Mesenchymal stem cell (in vitro differentiated cells and primary cell): ENCODE results near the gene UQCRQ.

Experiments
- DNase-seq: peaks from one replicate; pipeline ENCODE4 v3.0.0-alpha.2; 2013
- H2AFZ ChIP-seq: one replicate; pipeline ENCODE4 v1.6.1; 2013; ENCODE audit warnings: low read depth, mild to moderate bottlenecking, control low read depth, inconsistent platforms, low read length, moderate library complexity
- H2AK5ac ChIP-seq: 2 replicates; pipeline ENCODE4 v1.6.1; 2013; ENCODE audit warnings: low read length, moderate library complexity, mild to moderate bottlenecking, inconsistent platforms; ENCODE audit not compliant: severe bottlenecking
- H2BK120ac ChIP-seq: one replicate; pipeline ENCODE4 v1.6.1; 2013; ENCODE audit warnings: low read depth, mild to moderate bottlenecking, inconsistent platforms, low read length, moderate library complexity
- H2BK12ac ChIP-seq, 2 experiments: one replicate each; pipeline ENCODE4 v1.6.1; 2013; ENCODE audit warnings: inconsistent platforms in 2 of 2, low read length in 2 of 2, mild to moderate bottlenecking in 2 of 2, moderate library complexity in 2 of 2, control low read depth in 1 of 2
- H2BK15ac ChIP-seq: one replicate; pipeline ENCODE4 v1.6.1; 2013; ENCODE audit warnings: mild to moderate bottlenecking, low read depth, inconsistent platforms; ENCODE audit not compliant: poor library complexity, severe bottlenecking
- H2BK5ac ChIP-seq: 2 replicates; pipeline ENCODE4 v1.6.1; 2013; ENCODE audit warnings: low read depth, mild to moderate bottlenecking, low read length, control low read depth, inconsistent platforms; ENCODE audit not compliant: poor library complexity, severe bottlenecking
- H3K14ac ChIP-seq, 2 experiments: one replicate each; pipeline ENCODE4 v1.6.1; 2013; ENCODE audit warnings: inconsistent platforms in 2 of 2, low read length in 2 of 2, control low read depth in 1 of 2, mild to moderate bottlenecking in 1 of 2, moderate library complexity in 1 of 2
- H3K18ac ChIP-seq, 2 experiments: one replicate each; pipeline ENCODE4 v1.6.1; 2013; ENCODE audit warnings: inconsistent platforms in 2 of 2, low read length in 2 of 2, control low read depth in 1 of 2, low read depth in 1 of 2, mild to moderate bottlenecking in 1 of 2
- H3K23ac ChIP-seq, 2 experiments: one replicate each; pipeline ENCODE4 v1.6.1; 2013; ENCODE audit warnings: inconsistent platforms in 2 of 2, low read length in 2 of 2, mild to moderate bottlenecking in 2 of 2, moderate library complexity in 2 of 2, control low read depth in 1 of 2
- H3K27ac ChIP-seq: 2 replicates; pipeline ENCODE4 v1.5.1; 2013; ENCODE audit warnings: mild to moderate bottlenecking, moderate library complexity, low read length, control low read depth, inconsistent platforms; ENCODE audit not compliant: poor library complexity, severe bottlenecking
- H3K27me3 ChIP-seq, 2 experiments: 2 replicates each; pipeline versions ENCODE4 v1.6.1 to v1.7.0; 2013; ENCODE audit warnings: low read length in 2 of 2, mild to moderate bottlenecking in 2 of 2, moderate library complexity in 2 of 2, control low read depth in 1 of 2, inconsistent platforms in 1 of 2; ENCODE audit not compliant: control insufficient read depth in 1 of 2, insufficient read depth in 1 of 2
- H3K36me3 ChIP-seq, 2 experiments: 2 replicates each; pipeline versions ENCODE4 v1.6.1 to v1.7.0; 2013; ENCODE audit warnings: low read length in 2 of 2, control low read depth in 1 of 2, inconsistent platforms in 1 of 2, low read depth in 1 of 2, mild to moderate bottlenecking in 1 of 2; ENCODE audit not compliant: insufficient read depth in 2 of 2, control insufficient read depth in 1 of 2
- H3K4ac ChIP-seq, 2 experiments: one replicate each; pipeline ENCODE4 v1.6.1; 2013; ENCODE audit warnings: inconsistent platforms in 2 of 2, low read length in 2 of 2, mild to moderate bottlenecking in 2 of 2, moderate library complexity in 2 of 2, control low read depth in 1 of 2, low read depth in 1 of 2
- H3K4me1 ChIP-seq: 2 replicates; pipeline ENCODE4 v1.6.1; 2013; ENCODE audit warnings: low read depth, low read length, control low read depth; ENCODE audit not compliant: control insufficient read depth, insufficient read depth
- H3K4me2 ChIP-seq: 2 replicates; pipeline ENCODE4 v1.6.1; 2013; ENCODE audit warnings: low read length, mild to moderate bottlenecking, inconsistent platforms; ENCODE audit not compliant: poor library complexity, severe bottlenecking
- H3K4me3 ChIP-seq, 2 experiments: 2 replicates each; pipeline versions ENCODE4 v1.5.1 to v1.7.0; 2013; ENCODE audit warnings: low read length in 2 of 2, mild to moderate bottlenecking in 2 of 2, control low read depth in 1 of 2, low read depth in 1 of 2; ENCODE audit not compliant: insufficient read depth in 1 of 2
- H3K79me1 ChIP-seq: replicated peaks from 2 replicates; pipeline ENCODE4 v1.6.1; 2013; ENCODE audit warnings: mild to moderate bottlenecking, control low read depth, low read length, inconsistent platforms; ENCODE audit not compliant: poor library complexity, severe bottlenecking
- H3K9ac ChIP-seq: 2 replicates; pipeline ENCODE4 v1.7.0; 2013; ENCODE audit warnings: mild to moderate bottlenecking, low read length, moderate library complexity
- H3K9me3 ChIP-seq: 2 replicates; pipeline ENCODE4 v1.7.0; 2013; ENCODE audit warnings: mild to moderate bottlenecking, low read length; ENCODE audit not compliant: control insufficient read depth
- H4K8ac ChIP-seq: one replicate; pipeline ENCODE4 v1.6.1; 2013; ENCODE audit warnings: inconsistent platforms, mild to moderate bottlenecking, low read length, moderate library complexity
- H4K91ac ChIP-seq: one replicate; pipeline ENCODE4 v1.6.1; 2013; ENCODE audit warnings: mild to moderate bottlenecking, low read length, inconsistent platforms
- WGBS: methylation state at CpG from one replicate; pipeline ENCODE4 v1.1.7; 2013; ENCODE audit warnings: mixed read lengths; 5-methylcytosine and 5-hydroxymethylcytosine counted together

Gene UQCRQ

GRCh38 chr5:132827943-132828673 is 38.3 kb upstream of the UQCRQ start:
- H4K8ac ChIP-seq = no peak overlapping the region
- H2BK15ac ChIP-seq = no peak overlapping the region
- no peaks in the 10 kb centered on the region for H3K9me3 ChIP-seq
- no peak overlapping the region for H3K23ac ChIP-seq
- peaks cover 11 to 14% of the 10 kb centered on the region in 2 experiments for H3K36me3 ChIP-seq
- peaks cover 18% of the 10 kb centered on the region for H3K4me1 ChIP-seq
- no peak overlapping the region for H4K91ac ChIP-seq
- H3K9ac ChIP-seq = no peak overlapping the region
- H2BK5ac ChIP-seq = no peak overlapping the region
- H2AFZ ChIP-seq = no peak overlapping the region
- WGBS = 76% methylated on average over 4 of the region's 4 CpGs
- H3K14ac ChIP-seq = no peak overlapping the region
- H3K4me2 ChIP-seq = no peak overlapping the region
- no peak overlapping the region for H3K4ac ChIP-seq
- H2AK5ac ChIP-seq = no peak overlapping the region
- H3K27me3 ChIP-seq = no peaks in the 10 kb centered on the region
- H3K27ac ChIP-seq = no peak overlapping the region
- peaks cover 7% of the 10 kb centered on the region for H3K79me1 ChIP-seq
- H2BK120ac ChIP-seq = no peak overlapping the region
- no peak for DNase-seq
- H3K4me3 ChIP-seq = no peak overlapping the region
- H3K18ac ChIP-seq = no peak overlapping the region
- H2BK12ac ChIP-seq = no peak overlapping the region

- no peak overlapping the region for H2BK15ac ChIP-seq
- H3K79me1 ChIP-seq = peaks cover 7% of the 10 kb centered on the region
- no peak overlapping the region for H3K4me2 ChIP-seq
- H3K27me3 ChIP-seq = no peaks in the 10 kb centered on the region
- no peak overlapping the region for H4K91ac ChIP-seq
- no peak overlapping the region for H3K4ac ChIP-seq
- H3K9ac ChIP-seq = peak overlapping the region; percentile 84
- H3K36me3 ChIP-seq = peaks cover 10 to 14% of the 10 kb centered on the region in 2 experiments
- no peak overlapping the region for H3K23ac ChIP-seq
- no peak overlapping the region for H2AK5ac ChIP-seq
- no peak overlapping the region for H2AFZ ChIP-seq
- peak overlapping the region; percentile 19 for H4K8ac ChIP-seq
- peaks cover 13% of the 10 kb centered on the region for H3K4me1 ChIP-seq
- no peak for DNase-seq
- H3K18ac ChIP-seq = no peak overlapping the region
- WGBS = 85% methylated on average over 4 of the region's 4 CpGs
- H3K9me3 ChIP-seq = no peaks in the 10 kb centered on the region
- no peak overlapping the region for H2BK120ac ChIP-seq
- no peak overlapping the region for H2BK5ac ChIP-seq
- no peak overlapping the region for H3K14ac ChIP-seq
- no peak overlapping the region for H3K27ac ChIP-seq
- H3K4me3 ChIP-seq = peak overlapping the region in 1 of 2 experiments; percentile 81
- no peak overlapping the region for H2BK12ac ChIP-seq
Measured at GRCh38 chr5:132828846-132829494, 37.5 kb upstream of the UQCRQ start.

- H3K27me3 ChIP-seq = no peaks in the 10 kb centered on the region
- peaks cover 13% of the 10 kb centered on the region for H3K4me1 ChIP-seq
- peak overlapping the region; percentile 52 for H2BK15ac ChIP-seq
- peak overlapping the region; percentile 80 for H3K4me2 ChIP-seq
- H3K4me3 ChIP-seq = peak overlapping the region; percentile 78 to 81
- no peak overlapping the region for H2BK5ac ChIP-seq
- peak overlapping the region in 1 of 2 experiments; percentile 65 for H3K23ac ChIP-seq
- H3K9ac ChIP-seq = peak overlapping the region; percentile 84
- H2BK12ac ChIP-seq = peak overlapping the region in 1 of 2 experiments; percentile 81
- H3K27ac ChIP-seq = no peak overlapping the region
- H2BK120ac ChIP-seq = peak overlapping the region; percentile 61
- peak overlapping the region; percentile 32 for H4K91ac ChIP-seq
- H3K79me1 ChIP-seq = peaks cover 7% of the 10 kb centered on the region
- peak overlapping the region; percentile 51 to 64 for H3K4ac ChIP-seq
- WGBS = 8% methylated on average over 61 of the region's 75 CpGs
- H3K14ac ChIP-seq = peak overlapping the region in 1 of 2 experiments; percentile 73
- H3K9me3 ChIP-seq = no peaks in the 10 kb centered on the region
- peaks cover 2 to 13% of the 10 kb centered on the region in 2 experiments for H3K36me3 ChIP-seq
- H3K18ac ChIP-seq = peak overlapping the region; percentile 76 to 81
- H2AK5ac ChIP-seq = no peak overlapping the region
- peak overlapping the region; percentile 80 for H2AFZ ChIP-seq
- DNase-seq = peak; percentile 71
- H4K8ac ChIP-seq = peak overlapping the region; percentile 82
Measured at GRCh38 chr5:132829742-132830435, 36.6 kb upstream of the UQCRQ start.
